ENCODE measurements around the gene TSKU. TPM values are rescaled to one million over a fixed set of nuclear protein-coding genes. Genes with fewer than 3 reads are reported as not detected.
A peak's percentile ranks its signal among the peaks of the same experiment; 100 is the strongest.

Gene TSKU
- total and polyA plus RNA-seq, 2 donors (not counting 1 experiment from before 2014, with no cell fraction given), result 5.0 to 10.6 TPM

DNA sequence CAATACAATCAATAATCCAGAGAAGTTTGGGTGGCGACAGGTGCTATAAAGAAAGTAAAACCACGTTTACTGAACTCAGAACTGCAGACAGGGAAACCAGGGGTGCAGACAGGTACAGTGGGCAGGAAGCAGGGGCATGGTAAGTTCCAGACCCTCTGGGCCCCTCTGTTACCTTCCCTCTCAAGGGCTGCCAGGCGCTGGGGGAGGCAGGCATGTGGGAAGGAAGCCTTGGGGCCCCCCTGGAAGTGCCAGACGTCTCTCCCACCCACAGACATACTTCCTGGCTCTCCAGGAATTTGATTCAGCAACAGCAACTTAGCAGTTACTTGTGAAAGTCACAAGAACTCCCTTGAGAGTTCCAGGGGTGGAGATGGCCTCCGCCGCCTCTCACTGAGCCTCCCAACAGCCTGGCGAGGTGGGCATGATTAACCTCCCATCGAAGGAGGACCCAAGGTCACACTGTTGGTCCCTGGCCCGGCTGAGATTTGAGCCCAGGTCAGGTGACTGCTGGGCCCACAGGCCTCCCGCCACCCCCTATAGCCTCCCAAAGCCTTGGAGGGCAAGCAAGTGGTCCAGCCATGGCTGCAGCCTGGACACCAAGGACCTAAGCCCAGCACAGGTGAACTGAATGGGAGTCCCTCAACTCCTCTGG, 14.1 kb upstream of the TSKU start:
- Histone ChIP-seq H3K27me3 (ENCODE audit: control insufficient read depth, insufficient read depth, low read length) (peaks cover 21% of the 10 kb centered on the region), H3K4me1 (ENCODE audit: control insufficient read depth, extremely low read depth, insufficient read depth, low read length) (peaks cover 21% of the 10 kb centered on the region), H4K20me1 (ENCODE audit: control insufficient read depth, extremely low read depth, insufficient read depth, low read length) (no peaks in the 10 kb centered on the region), H3K36me3 (ENCODE audit: control insufficient read depth, insufficient read depth, low read length) (no peaks in the 10 kb centered on the region), H2AFZ (ENCODE audit: low read length) (no peak overlapping the region), H3K9ac (ENCODE audit: insufficient read depth, low read length) (no peak overlapping the region), H3K27ac (ENCODE audit: insufficient read depth, low read length) (no peak overlapping the region), H3K4me2 (ENCODE audit: extremely low read depth, insufficient read depth, low read length) (no peak overlapping the region), H3K9me3 (ENCODE audit: control insufficient read depth, insufficient read depth, low read depth, low read length) (no peaks in the 10 kb centered on the region), H3K4me3 (replicated peaks in 1 of 4; ENCODE audit: control extremely low read depth in 1 of 4, insufficient read depth in 1 of 4, low read depth in 3 of 4, low read length in 4 of 4) (no peak overlapping the region), H3K79me2 (ENCODE audit: control insufficient read depth, insufficient read depth, low read length) (no peaks in the 10 kb centered on the region)
- TF ChIP-seq, protein P1, sequence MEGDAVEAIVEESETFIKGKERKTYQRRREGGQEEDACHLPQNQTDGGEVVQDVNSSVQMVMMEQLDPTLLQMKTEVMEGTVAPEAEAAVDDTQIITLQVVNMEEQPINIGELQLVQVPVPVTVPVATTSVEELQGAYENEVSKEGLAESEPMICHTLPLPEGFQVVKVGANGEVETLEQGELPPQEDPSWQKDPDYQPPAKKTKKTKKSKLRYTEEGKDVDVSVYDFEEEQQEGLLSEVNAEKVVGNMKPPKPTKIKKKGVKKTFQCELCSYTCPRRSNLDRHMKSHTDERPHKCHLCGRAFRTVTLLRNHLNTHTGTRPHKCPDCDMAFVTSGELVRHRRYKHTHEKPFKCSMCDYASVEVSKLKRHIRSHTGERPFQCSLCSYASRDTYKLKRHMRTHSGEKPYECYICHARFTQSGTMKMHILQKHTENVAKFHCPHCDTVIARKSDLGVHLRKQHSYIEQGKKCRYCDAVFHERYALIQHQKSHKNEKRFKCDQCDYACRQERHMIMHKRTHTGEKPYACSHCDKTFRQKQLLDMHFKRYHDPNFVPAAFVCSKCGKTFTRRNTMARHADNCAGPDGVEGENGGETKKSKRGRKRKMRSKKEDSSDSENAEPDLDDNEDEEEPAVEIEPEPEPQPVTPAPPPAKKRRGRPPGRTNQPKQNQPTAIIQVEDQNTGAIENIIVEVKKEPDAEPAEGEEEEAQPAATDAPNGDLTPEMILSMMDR (conservative IDR thresholded peaks at IDR 0.05 in 1 of 2, IDR thresholded peaks at IDR 0.05 in 1 of 2; ENCODE audit: low read depth in 1 of 2, low read length in 2 of 2), result no peak
- TF ChIP-seq EZH2 (IDR thresholded peaks at IDR 0.05; ENCODE audit: low read length, missing control alignments), result no peak
- DNase-seq (ENCODE audit: low read depth in 2 of 2), result peak; percentile 31 to 74

DNA sequence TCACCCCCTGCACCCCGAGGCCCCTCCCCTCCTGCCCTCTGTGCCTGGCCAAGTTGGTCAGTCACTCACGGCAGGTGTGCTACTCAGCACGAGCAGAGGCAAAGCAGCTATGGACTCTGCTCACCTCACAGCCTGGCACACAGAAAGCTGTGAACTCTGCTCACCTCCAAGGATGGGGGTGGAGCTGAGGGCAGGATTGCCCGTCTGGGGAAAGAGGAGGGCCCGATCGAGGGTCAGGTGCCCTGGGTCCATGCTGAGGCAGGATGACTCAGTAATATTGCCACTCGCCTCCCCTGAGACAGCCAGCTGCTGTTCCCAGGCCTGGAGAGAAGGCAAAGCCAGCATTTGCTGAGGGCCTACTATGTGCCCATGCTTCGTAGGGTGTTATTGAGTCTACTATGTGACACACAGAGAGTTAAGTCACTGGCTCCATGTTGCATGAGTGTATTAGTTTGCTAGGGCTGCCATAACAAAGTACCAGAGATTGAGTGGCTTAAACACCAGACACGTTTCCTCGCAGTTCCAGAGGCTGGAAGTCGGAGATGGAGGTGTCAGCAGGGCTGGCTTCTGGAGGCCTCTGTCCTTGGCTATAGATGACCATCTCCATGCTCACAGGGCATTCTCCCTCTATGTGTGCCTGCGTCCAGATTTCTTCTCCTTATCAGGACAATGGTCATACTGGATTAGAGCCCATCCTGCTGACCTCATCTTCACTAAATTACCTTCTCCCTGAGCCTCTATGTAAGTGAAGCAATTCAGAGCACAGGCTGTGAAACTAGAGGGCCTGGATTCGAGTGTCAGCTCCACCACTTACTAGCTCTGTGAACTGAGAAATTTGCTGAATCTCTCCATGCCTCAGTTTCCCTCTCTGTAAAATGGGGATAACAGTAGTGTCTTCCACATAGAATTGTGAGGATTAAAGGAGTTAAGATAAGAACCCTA, 13.2 kb upstream of the TSKU start:
- TF ChIP-seq, protein P1 (conservative IDR thresholded peaks at IDR 0.05 in 1 of 2, IDR thresholded peaks at IDR 0.05 in 1 of 2; ENCODE audit: low read depth in 1 of 2, low read length in 2 of 2), result no peak
- no peak for TF ChIP-seq EZH2 (IDR thresholded peaks at IDR 0.05; ENCODE audit: low read length, missing control alignments)
- peak; percentile 61 to 69 for DNase-seq (ENCODE audit: low read depth in 2 of 2)

More for the DNA sequence above, 13.2 kb upstream of the TSKU start:
- no peaks in the 10 kb centered on the region for H3K9me3 ChIP-seq (ENCODE audit: control insufficient read depth, insufficient read depth, low read depth, low read length)
- no peak overlapping the region for H2AFZ ChIP-seq (ENCODE audit: low read length)
- no peak overlapping the region for H3K9ac ChIP-seq (ENCODE audit: insufficient read depth, low read length)
- no peaks in the 10 kb centered on the region for H3K36me3 ChIP-seq (ENCODE audit: control insufficient read depth, insufficient read depth, low read length)
- H3K27ac ChIP-seq (ENCODE audit: insufficient read depth, low read length), result peak overlapping the region; percentile 40
- H3K4me1 ChIP-seq (ENCODE audit: control insufficient read depth, extremely low read depth, insufficient read depth, low read length), result peaks cover 20% of the 10 kb centered on the region
- no peaks in the 10 kb centered on the region for H3K79me2 ChIP-seq (ENCODE audit: control insufficient read depth, insufficient read depth, low read length)
- peaks cover 21% of the 10 kb centered on the region for H3K27me3 ChIP-seq (ENCODE audit: control insufficient read depth, insufficient read depth, low read length)
- no peak overlapping the region for H3K4me2 ChIP-seq (ENCODE audit: extremely low read depth, insufficient read depth, low read length)
- H4K20me1 ChIP-seq (ENCODE audit: control insufficient read depth, extremely low read depth, insufficient read depth, low read length), result no peaks in the 10 kb centered on the region
- no peak overlapping the region for H3K4me3 ChIP-seq (replicated peaks in 1 of 4; ENCODE audit: control extremely low read depth in 1 of 4, insufficient read depth in 1 of 4, low read depth in 3 of 4, low read length in 4 of 4)
